GM21360 (cell line): ENCODE measurements around the gene CCDC170.

ENCODE experiments used
- ATAC-seq: cut with Tn5 transposase; IDR thresholded peaks from one replicate; pipeline ENCODE4 v1.9.1; 2021; ENCODE audit warnings: mild to moderate bottlenecking, moderate library complexity; ENCODE audit not compliant: unreplicated experiment

CCDC170 gene

GRCh38 chr6:151616600-151616999, 122.8 kb downstream of the CCDC170 start:
- no peak for ATAC-seq

DNA sequence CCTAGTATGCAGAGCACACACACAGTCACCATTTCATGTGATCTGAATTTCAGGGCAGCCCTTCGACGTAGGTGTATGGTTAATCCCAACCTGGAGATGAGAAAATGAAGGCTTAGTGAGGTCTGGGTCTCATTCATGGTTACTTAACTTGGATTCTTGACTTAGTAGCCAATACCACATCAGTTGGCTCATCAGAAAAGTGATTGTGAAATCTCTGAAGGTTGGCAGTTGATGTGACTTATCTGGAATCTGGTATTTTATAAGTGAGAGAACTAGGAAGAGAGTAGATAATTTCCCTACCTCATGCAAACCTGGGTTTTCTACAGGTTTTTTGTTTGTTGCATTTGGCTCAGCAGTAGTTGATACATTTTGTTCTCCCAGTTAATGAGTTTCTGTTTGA, 123.7 kb downstream of the CCDC170 start:
- ATAC-seq = no peak

GRCh38 chr6:151618717-151619116, 124.9 kb downstream of the CCDC170 start:
- ATAC-seq = no peak

DNA sequence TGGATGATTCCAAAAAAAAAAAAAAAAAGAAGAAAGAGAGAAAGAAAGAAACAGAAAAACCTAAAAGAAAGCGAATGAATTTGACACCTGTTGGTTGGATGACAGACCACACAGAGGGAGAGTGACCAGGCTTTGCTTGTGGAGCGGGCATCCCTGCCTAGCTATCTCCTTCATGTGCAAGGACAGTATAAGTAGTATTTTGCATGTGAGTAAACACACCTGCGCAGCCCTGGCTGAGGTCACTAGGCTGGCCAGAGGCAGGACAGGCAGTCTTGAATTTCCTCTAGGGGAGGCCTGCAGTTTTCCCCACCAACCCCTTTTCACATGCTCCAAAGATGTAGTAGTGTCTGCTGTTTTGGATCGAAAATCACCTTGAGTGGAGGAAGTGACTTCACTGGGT, 126.4 kb downstream of the CCDC170 start:
- no peak for ATAC-seq

DNA sequence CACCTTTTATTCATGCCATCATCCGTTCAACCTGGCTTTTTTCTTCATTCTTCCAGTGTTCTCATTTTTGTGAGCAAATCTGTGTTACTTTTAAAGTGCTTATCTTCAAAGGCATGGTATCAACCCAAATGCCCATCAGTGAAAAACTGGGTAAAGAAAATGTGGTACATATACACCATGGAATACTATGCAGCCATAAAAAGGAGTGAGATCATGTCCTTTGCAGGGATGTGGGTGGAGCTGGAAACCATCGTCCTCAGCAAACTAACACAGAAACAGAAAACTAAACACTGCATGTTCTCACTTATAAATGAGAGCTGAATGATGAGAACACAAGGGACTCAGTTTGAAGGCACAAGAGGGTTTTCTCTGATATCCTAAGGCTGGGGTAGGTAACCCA, 130.3 kb downstream of the CCDC170 start:
- ATAC-seq = no peak

DNA sequence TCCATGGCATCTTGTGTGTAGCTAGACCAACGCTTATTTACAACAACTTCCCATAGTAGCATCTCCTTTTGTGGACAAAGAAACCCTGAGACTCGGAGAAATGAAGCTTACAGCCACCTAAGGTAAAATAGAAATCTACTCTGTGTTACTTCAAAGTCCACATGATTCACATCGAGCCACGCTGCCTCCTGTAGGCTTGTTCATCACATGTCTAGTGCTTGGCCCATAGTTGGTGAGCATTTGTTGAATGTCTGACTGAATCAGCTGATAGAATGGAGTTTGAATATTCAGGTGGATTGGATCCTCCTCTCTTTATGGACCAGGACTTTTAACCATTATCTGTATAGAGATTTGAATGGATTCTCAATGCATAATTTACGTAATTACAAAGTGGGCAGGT, 130.7 kb downstream of the CCDC170 start:
- no peak for ATAC-seq

GRCh38 chr6:151624900-151625536, 131.2 kb downstream of the CCDC170 start:
- ATAC-seq = no peak

- peak; percentile 72 for ATAC-seq
These were observed 134.1 kb downstream of the CCDC170 start for GRCh38 chr6:151627689-151628444.

GRCh38 chr6:151629791-151630190, 136.0 kb downstream of the CCDC170 start:
- no peak for ATAC-seq

DNA sequence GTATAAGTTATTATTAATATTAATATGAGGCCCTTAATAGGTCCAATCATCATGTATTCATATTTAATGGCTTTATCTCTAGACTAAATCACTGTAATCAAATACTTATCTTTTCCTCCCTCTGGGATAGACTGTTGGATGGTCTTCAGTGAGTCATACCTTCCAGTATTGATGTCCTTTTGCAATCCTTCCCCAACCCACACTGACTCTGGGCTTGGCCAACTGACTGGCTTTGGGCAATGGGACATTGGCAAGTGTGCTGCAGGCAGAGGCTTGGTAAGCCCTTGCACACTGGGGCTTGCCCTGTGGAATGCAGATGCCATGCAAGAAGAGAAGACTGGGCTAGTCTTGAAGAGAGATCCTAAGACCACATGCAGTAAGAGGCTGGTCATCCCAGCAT, 136.6 kb downstream of the CCDC170 start:
- no peak for ATAC-seq

GRCh38 chr6:151630991-151631655, 137.3 kb downstream of the CCDC170 start:
- no peak for ATAC-seq

GRCh38 chr6:151632415-151632987, 138.7 kb downstream of the CCDC170 start:
- ATAC-seq = no peak

- ATAC-seq = no peak
These were observed 139.9 kb downstream of the CCDC170 start for GRCh38 chr6:151633526-151634335.

GRCh38 chr6:151634336-151634720, 140.5 kb downstream of the CCDC170 start:
- ATAC-seq = no peak

DNA sequence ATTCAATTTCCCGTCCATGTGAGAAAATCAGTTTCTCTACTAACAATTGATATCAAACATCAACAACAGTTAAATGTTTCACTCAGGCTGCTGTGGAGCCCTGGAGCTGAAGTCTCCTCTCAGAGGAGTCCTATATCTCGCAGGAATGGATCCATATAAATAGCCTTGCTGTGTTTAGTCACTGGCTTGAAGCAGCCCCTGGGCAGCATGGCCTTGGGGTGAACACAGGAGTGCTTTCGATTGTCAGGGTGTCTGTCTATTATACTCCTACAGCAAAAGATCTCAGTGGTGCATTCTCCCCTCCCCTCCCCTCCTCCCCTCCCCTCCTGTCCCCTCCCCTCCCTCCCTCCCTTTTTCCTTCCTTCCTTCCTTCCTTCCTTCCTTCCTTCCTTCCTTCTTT, 141.9 kb downstream of the CCDC170 start:
- no peak for ATAC-seq

DNA sequence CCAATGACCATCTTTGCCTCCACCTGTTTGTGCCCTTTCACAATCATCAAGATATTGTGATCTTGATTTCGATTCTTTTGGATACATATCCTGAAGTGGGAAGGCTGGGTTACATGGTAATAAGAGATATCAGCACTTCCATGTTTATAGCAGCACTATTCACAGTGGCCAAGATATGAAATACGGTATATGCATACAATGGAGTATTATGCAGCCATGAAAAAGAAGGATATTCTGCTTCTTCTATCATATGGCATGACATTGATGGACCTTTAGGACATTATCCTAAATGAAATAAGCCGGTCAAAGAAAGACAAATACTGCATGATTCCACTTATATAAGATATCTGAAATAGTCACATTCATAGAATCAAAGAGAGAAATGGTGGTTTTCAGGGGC, 144.0 kb downstream of the CCDC170 start:
- no peak for ATAC-seq

DNA sequence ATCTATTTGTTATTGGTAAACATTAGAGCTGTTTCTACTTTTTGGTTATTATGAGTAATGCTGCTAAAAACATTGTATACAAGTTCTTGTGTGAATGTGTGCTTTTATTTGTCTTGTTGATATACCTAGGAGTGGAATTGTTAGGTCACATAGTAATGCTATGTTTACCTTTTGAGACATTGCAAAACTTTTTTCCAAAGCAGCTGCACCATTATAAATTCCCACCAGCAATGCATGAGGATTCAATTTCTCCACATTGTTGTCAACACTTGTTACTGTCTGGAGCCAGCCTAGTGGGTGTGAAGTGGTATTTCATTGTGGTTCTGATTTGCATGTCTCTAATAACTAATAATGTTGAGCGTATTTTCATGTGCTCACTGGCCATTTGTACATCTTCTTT, 145.9 kb downstream of the CCDC170 start:
- no peak for ATAC-seq

DNA sequence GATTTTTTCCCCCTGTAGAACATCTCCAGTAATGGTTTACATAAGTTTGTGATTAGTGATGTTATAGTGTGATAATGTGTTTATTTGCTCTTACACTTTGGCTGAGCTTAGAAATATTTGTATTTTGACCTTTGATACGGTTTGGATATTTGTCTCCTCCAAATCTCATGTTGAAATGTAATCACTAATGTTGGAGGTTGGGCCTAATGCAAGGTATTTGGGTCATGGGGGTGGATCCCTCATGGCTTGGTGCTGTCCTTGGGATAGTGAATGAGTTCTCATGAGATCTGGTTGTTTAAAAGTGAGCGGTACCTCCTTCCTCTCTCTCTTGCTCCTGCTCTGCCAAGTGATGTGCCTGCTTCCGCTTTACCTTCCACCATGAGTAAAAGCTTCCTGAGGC, 147.2 kb downstream of the CCDC170 start:
- no peak for ATAC-seq

DNA sequence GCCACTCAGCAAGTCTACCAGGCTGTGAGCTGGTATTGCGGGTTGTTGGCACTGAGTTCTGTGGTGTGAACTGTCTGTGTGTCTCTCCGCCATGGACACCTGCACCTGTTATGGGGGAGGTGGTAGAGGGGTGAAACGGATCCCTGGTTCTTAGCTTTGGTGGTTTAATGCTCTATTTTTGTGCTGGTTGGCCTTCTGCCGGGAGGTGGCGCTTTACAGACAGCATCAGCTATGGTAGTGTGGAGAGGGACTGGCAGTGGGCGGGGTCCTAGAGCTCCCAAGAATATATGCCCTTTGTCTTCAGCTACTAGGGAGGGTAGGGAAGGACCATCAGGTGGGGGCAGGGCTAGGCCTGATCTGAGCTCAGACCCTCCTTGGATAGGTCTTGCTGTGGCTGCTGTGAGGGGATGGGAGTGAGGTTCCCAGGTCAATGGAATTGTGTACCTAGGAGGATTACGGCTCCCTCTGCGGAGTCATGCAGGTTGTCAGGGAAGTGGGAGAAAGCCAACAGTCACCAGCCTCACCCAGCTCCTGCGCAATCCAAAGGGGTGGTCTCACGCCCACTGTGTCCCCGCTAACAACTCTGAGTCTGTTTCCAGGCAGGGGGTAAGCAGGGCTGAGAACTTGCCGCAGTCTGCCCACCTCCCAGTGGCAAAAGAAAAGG, 154.3 kb downstream of the CCDC170 start:
- ATAC-seq = peak; percentile 66

DNA sequence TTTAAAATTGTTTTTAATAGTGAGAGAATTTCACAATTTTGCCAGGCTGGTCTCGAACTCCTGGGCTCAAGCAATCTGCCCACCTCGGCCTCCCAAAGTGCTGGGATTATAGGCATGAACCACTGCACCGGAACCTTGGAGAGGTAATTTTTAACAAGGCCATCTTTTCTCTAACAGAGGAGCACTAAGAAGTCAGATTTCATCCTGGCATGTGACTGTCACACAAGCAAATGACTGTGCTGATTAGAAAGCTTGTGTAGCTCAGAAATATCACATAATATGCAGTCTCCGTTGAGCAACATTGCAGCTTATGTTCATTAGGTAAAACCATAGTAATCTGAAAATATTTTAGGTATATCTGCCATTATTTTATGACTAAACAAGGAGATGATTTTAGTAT, 156.0 kb downstream of the CCDC170 start:
- ATAC-seq = no peak
